Transverse colon (tissue), 4 donors: Measurements from ENCODE around the gene RARB. TPM values are rescaled to one million over a fixed set of nuclear protein-coding genes. Genes with fewer than 3 reads are reported as not detected.

ENCODE experiments used
- DNase-seq: peaks from one replicate; pipeline ENCODE4 v3.0.0-alpha.2; 2019
- H3K27ac ChIP-seq, 4 donors: fragments of 200-600 bp; sonication (generic); 2 replicates each; pipeline ENCODE4 v1.5.1; 2016 to 2018; ENCODE audit warnings: inconsistent platforms in 4 of 4
- H3K27me3 ChIP-seq: fragments of 200-600 bp; sonication (generic); 2 replicates; pipeline ENCODE4 v1.5.1; 2017; ENCODE audit warnings: inconsistent platforms
- H3K36me3 ChIP-seq, 4 donors: fragments of 200-600 bp; sonication (generic); 2 replicates each; pipeline ENCODE4 v1.5.1; 2017 to 2019; ENCODE audit warnings: inconsistent platforms in 4 of 4
- H3K4me1 ChIP-seq, 4 donors: fragments of 200-600 bp; sonication (generic); 2 replicates each; pipeline ENCODE4 v1.5.1; 2017 to 2020; ENCODE audit warnings: inconsistent platforms in 4 of 4
- H3K4me3 ChIP-seq, 4 donors: fragments of 200-600 bp; sonication (generic); 1 replicate in 1 of 4; 2 replicates in 3 of 4; pipeline versions ENCODE4 v1.5.1 to v1.6.1; 2017 to 2019; ENCODE audit warnings: inconsistent platforms in 4 of 4
- H3K9me3 ChIP-seq, 2 donors: fragments of 200-600 bp; sonication (generic); 2 replicates each; pipeline ENCODE4 v1.5.1; 2017 to 2019; ENCODE audit warnings: inconsistent platforms in 2 of 2
- EP300 ChIP-seq: sonication (generic); formaldehyde crosslinking; IDR thresholded peaks from one replicate; pipeline ENCODE4 v1.6.1; 2017; ENCODE audit warnings: antibody characterized with exemption, low read depth
- POLR2A ChIP-seq: fragments of 450-650 bp; IDR thresholded peaks from one replicate; pipeline ENCODE4 v1.6.1; 2016; ENCODE audit warnings: antibody characterized with exemption, mild to moderate bottlenecking, moderate library complexity
- POLR2AphosphoS5 ChIP-seq, 3 donors: sonication (generic); formaldehyde crosslinking; IDR thresholded peaks; one replicate each; pipeline ENCODE4 v1.6.1; 2016; ENCODE audit warnings: antibody characterized with exemption in 3 of 3
- WGBS, 2 donors: methylation state at CpG; one replicate each; pipeline ENCODE4 v1.1.5; 2018; ENCODE audit warnings: low coverage in 1 of 2; 5-methylcytosine and 5-hydroxymethylcytosine counted together
- in situ Hi-C, 4 donors: fragments of 200-750 bp; cut with MboI; loops; one replicate each; pipeline versions ENCODE4 v1.15.0 to v1.15.1; 2017; ENCODE audit warnings: low sequenced_read_pairs in 3 of 4, low pct_ligation_motif_present in 1 of 4, low pct_unique_long_range_greater_than_20kb in 1 of 4
- intact Hi-C: fragments of 100-400 bp; cut with DNase I; formaldehyde crosslinking; loops from one replicate; pipeline ENCODE4 v1.15.1; 2023; ENCODE audit warnings: low total_unique reads
- total RNA-seq, 4 donors: library from RNA; depleted of rRNA; stranded (reverse); fragments of >200 nt; gene quantifications; one replicate each; pipeline ENCODE4 v1.1.0, GENCODE V29; 2016
- TF ChIP-seq, protein P1 (sequence below), 5 experiments: fragments of 200-600 bp in 3 of 5; fragments of 450-650 bp in 2 of 5; sonication (generic) in 3 of 5; IDR thresholded peaks; 1 replicate in 2 of 5; 2 replicates in 3 of 5; pipeline ENCODE4 v1.5.1; 2016 to 2017; ENCODE audit warnings: antibody characterized with exemption in 5 of 5, inconsistent platforms in 3 of 5, mild to moderate bottlenecking in 2 of 5, moderate library complexity in 1 of 5

Gene RARB
- total RNA-seq, 4 donors from 2014 or later: 2.4 to 4.5 (median 2.9) TPM; not detected in 1

DNA sequence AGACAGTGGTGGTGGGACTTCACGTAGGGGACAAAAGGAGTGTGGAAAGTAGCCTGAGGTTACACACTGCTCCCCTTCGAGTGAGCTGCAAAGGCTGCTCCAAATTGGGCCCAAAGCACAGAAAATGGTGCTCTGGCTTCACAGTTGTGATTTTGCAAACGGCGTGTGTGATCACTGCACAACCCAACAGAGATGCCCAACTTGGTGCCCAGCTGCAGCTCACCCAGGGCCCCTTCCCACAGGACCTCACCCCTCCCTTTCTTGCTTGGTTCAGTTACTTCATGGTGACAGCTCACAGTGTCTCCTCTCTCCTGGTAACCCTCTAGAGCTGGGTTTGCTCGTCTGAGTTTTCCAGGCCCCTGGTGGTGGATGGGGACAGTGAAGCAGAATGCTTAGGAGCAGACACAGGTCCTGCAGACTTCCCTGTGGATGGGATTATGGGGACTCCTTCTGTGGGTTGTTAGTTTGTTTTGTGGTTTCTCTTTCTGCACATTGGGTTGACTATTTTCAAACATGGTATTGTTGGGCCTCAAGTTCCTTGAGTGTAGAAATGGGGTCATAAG lies 138.4 kb downstream of the RARB start:
- Histone ChIP-seq H3K4me3 (no peak overlapping the region), H3K9me3 (no peaks in the 10 kb centered on the region), H3K27ac (no peak overlapping the region), H3K4me1 (no peaks in the 10 kb centered on the region), H3K27me3 (no peaks in the 10 kb centered on the region), H3K36me3 (no peaks in the 10 kb centered on the region)
- intact Hi-C loops (no loop called here), in situ Hi-C loops (no loop called here)
- TF ChIP-seq, protein P1, sequence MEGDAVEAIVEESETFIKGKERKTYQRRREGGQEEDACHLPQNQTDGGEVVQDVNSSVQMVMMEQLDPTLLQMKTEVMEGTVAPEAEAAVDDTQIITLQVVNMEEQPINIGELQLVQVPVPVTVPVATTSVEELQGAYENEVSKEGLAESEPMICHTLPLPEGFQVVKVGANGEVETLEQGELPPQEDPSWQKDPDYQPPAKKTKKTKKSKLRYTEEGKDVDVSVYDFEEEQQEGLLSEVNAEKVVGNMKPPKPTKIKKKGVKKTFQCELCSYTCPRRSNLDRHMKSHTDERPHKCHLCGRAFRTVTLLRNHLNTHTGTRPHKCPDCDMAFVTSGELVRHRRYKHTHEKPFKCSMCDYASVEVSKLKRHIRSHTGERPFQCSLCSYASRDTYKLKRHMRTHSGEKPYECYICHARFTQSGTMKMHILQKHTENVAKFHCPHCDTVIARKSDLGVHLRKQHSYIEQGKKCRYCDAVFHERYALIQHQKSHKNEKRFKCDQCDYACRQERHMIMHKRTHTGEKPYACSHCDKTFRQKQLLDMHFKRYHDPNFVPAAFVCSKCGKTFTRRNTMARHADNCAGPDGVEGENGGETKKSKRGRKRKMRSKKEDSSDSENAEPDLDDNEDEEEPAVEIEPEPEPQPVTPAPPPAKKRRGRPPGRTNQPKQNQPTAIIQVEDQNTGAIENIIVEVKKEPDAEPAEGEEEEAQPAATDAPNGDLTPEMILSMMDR (IDR thresholded peaks at IDR 0.05): no peak
- no peak for TF ChIP-seq POLR2A
- TF ChIP-seq POLR2AphosphoS5 (IDR thresholded peaks at IDR 0.05): no peak
- TF ChIP-seq EP300: no peak
- 84% methylated on average over 5 of the region's 5 CpGs; no CpG with 5 or more reads in 1 of the 2 donors for WGBS, 2 donors
- DNase-seq: no peak

DNA sequence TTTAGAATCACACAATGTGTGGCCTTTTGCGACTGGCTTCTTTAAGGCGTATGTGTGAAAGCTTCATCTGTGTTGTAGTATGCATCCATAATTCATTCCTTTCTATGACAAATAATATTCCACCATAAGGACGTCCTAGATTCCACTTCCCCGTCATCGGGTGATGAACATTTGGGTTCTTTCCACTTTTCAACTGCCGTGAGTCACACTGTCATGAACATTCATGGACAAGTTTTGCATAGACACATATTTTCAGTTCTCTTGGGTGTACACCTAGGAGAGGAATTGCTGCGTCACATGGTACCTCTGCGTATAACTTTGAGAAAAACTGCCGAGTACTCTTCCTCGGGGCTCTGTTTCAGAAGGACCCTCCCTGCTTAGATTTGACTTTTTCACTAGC lies 139.3 kb downstream of the RARB start:
- H3K4me1 ChIP-seq: no peaks in the 10 kb centered on the region
- H3K4me3 ChIP-seq: no peak overlapping the region
- 78 to 100% methylated on average over 2 to 10 of the region's 10 CpGs for WGBS, 2 donors
- intact Hi-C loops: no loop called here
- in situ Hi-C loops: no loop called here
- H3K27me3 ChIP-seq: no peaks in the 10 kb centered on the region
- H3K36me3 ChIP-seq: no peaks in the 10 kb centered on the region
- TF ChIP-seq POLR2A (no peak), POLR2AphosphoS5 (IDR thresholded peaks at IDR 0.05) (no peak), EP300 (no peak)
- TF ChIP-seq, protein P1 (IDR thresholded peaks at IDR 0.05): no peak
- no peak overlapping the region for H3K27ac ChIP-seq
- no peak for DNase-seq
- H3K9me3 ChIP-seq: no peaks in the 10 kb centered on the region

DNA sequence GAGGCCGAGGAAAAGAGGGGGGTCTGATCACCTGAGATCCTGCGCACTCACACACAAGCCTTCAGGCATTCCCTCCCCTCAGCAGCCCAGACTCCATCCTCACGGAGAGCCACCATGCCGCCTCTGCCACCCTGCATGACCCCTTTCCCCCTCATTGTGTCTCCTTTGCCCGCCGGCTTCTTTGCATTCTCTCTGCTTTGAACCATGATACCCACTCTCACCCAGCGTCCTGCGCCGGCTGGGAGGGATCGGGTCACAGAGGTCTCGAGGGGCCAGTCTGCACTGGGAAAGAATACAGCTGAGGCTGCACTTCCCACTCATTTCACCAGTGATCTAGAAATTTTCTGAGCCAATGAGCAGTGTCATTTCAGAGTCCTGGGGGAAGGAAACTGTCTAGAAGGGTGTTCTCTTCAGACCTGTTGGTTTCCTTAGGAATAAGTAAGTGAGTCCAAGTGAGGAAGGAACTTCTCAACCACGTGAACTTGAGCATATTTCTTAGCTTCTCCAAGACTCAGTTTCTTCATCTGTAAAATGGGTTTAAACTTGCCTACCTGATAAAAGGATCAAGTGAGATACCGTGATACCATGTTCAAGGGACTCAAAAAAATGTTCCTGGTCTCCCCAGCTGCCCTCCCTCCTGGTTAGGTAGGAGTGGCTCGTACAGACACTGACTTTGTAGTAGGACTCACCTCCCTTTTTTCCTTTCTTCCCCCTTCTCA lies 139.9 kb downstream of the RARB start:
- no peaks in the 10 kb centered on the region for H3K27me3 ChIP-seq
- in situ Hi-C loops (no loop called here), intact Hi-C loops (no loop called here)
- H3K4me3 ChIP-seq: no peak overlapping the region
- no peak for TF ChIP-seq POLR2AphosphoS5 (IDR thresholded peaks at IDR 0.05)
- no peak for TF ChIP-seq EP300
- no peak for TF ChIP-seq POLR2A
- TF ChIP-seq, protein P1 (IDR thresholded peaks at IDR 0.05): no peak
- H3K36me3 ChIP-seq: no peaks in the 10 kb centered on the region
- no peaks in the 10 kb centered on the region for H3K4me1 ChIP-seq
- DNase-seq: no peak
- WGBS, 2 donors: 91 to 100% methylated on average over 2 to 14 of the region's 14 CpGs
- H3K27ac ChIP-seq: no peak overlapping the region
- H3K9me3 ChIP-seq: no peaks in the 10 kb centered on the region

DNA sequence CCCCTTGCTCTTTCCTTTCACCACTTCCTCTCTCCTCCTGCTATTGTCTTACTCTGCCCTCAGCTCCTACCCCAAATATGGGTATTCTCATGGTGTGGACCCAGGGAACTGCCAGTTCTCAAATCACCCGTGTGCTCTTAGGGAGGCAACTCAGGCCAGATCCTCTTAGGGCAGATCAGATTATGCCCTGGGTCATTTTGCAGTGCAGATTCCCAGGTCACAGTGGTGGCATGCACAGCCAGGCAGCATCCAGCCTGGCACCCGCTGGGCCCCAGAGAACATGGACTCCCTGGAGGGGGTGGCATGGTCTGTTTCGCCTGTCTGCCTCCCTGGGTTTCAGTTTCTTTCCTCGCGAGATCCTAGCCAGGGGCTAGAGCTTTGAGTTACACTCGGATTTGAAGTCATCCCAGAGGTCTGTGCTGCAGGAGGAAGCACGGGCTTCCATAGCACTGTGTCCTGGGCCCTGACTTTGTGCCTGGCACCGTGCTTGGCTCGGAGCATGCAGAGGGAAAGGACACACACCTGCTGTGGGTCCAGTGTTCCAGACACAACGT lies 140.5 kb downstream of the RARB start:
- DNase-seq: no peak
- Histone ChIP-seq H3K36me3 (no peaks in the 10 kb centered on the region), H3K27me3 (no peaks in the 10 kb centered on the region), H3K27ac (no peak overlapping the region), H3K4me1 (no peaks in the 10 kb centered on the region), H3K4me3 (no peak overlapping the region), H3K9me3 (no peaks in the 10 kb centered on the region)
- TF ChIP-seq, protein P1 (IDR thresholded peaks at IDR 0.05): no peak
- TF ChIP-seq EP300: no peak
- no peak for TF ChIP-seq POLR2AphosphoS5 (IDR thresholded peaks at IDR 0.05)
- TF ChIP-seq POLR2A: no peak
- 92% methylated on average over 10 of the region's 10 CpGs; no CpG with 5 or more reads in 1 of the 2 donors for WGBS, 2 donors
- intact Hi-C loops: no loop called here
- in situ Hi-C loops: no loop called here
